Sciatic nerve (tissue), 2 donors: ENCODE results near the gene CRYL1. TPM values are rescaled to one million over a fixed set of nuclear protein-coding genes. Genes with fewer than 3 reads are reported as not detected.

Experiments used
- ATAC-seq: fragments of 200-7000 bp; cut with Tn5 transposase; one replicate; pipeline ENCODE4 v1.9.1; 2020; ENCODE audit warnings: mild to moderate bottlenecking, moderate library complexity
- DNase-seq: peaks from one replicate; pipeline ENCODE4 v3.0.0-alpha.2; 2020; ENCODE audit warnings: low spot score
- intact Hi-C: fragments of 100-400 bp; cut with DNase I; formaldehyde crosslinking; loops from one replicate; pipeline ENCODE4 v1.14.2; 2022
- total RNA-seq: library from RNA; stranded (reverse); fragmentation: NEBNext Ultra II Directional; extraction: Animal tissue kit (Norgen Biotek cat#: 25700); gene quantifications from one replicate; pipeline ENCODE4 v1.2.1, GENCODE V29; 2021
- donor health status: DM: no; HTN: no; CAD: no.
- donor health status: DM: no; HTN: no; CAD: no.

CRYL1 gene
- total RNA-seq, 1 donor from 2014 or later = 44.8 TPM

GRCh38 chr13:20536992-20537391, 11.3 kb upstream of the CRYL1 start:
- no peak for DNase-seq
- no peak for ATAC-seq
- intact Hi-C loops = no loop called here

GRCh38 chr13:20534038-20534608, 8.5 kb upstream of the CRYL1 start:
- DNase-seq = no peak
- intact Hi-C loops = no loop called here
- no peak for ATAC-seq

GRCh38 chr13:20528452-20528851, 2.8 kb upstream of the CRYL1 start:
- DNase-seq = no peak
- intact Hi-C loops = no loop called here
- ATAC-seq = no peak

GRCh38 chr13:20526664-20527063, 1.0 kb upstream of the CRYL1 start:
- peak; percentile 29 for ATAC-seq
- intact Hi-C loops = no loop called here

GRCh38 chr13:20525144-20525600, 485 bp downstream of the CRYL1 start:
- no peak for DNase-seq
- ATAC-seq = peak; percentile 28
- intact Hi-C loops = no loop called here

More at GRCh38 chr13:20526664-20527063, 1.0 kb upstream of the CRYL1 start:
- no peak for DNase-seq

- no peak for DNase-seq
- intact Hi-C loops = no loop called here
- no peak for ATAC-seq
These were observed 4.1 kb downstream of the CRYL1 start for GRCh38 chr13:20521364-20522115.

GRCh38 chr13:20519875-20520274, 5.8 kb downstream of the CRYL1 start:
- intact Hi-C loops = no loop called here

GRCh38 chr13:20518660-20519100, 7.0 kb downstream of the CRYL1 start:
- ATAC-seq = peak; percentile 57
- intact Hi-C loops = no loop called here
- DNase-seq = no peak

More at GRCh38 chr13:20519875-20520274, 5.8 kb downstream of the CRYL1 start:
- ATAC-seq (no peak), DNase-seq (no peak)

GRCh38 chr13:20514866-20515265, 10.8 kb downstream of the CRYL1 start:
- no peak for ATAC-seq
- DNase-seq = no peak
- intact Hi-C loops = no loop called here

- no peak for ATAC-seq
- intact Hi-C loops = no loop called here
- no peak for DNase-seq
These were observed 12.1 kb downstream of the CRYL1 start for GRCh38 chr13:20513466-20513995.

GRCh38 chr13:20512042-20512683, 13.5 kb downstream of the CRYL1 start:
- DNase-seq (no peak), ATAC-seq (no peak)
- intact Hi-C loops = no loop called here

- no peak for ATAC-seq
- intact Hi-C loops = no loop called here
- DNase-seq = no peak
These were observed 19.0 kb downstream of the CRYL1 start for GRCh38 chr13:20506696-20507095.

GRCh38 chr13:20505405-20506366, 20.0 kb downstream of the CRYL1 start:
- ATAC-seq (peak; percentile 28), DNase-seq (no peak)
- intact Hi-C loops = no loop called here

- ATAC-seq (no peak), DNase-seq (no peak)
- intact Hi-C loops = no loop called here
These were observed 22.3 kb downstream of the CRYL1 start for GRCh38 chr13:20503088-20504083.

- ATAC-seq = no peak
- intact Hi-C loops = no loop called here
These were observed 24.1 kb downstream of the CRYL1 start for GRCh38 chr13:20501592-20501991.

GRCh38 chr13:20501120-20501519, 24.5 kb downstream of the CRYL1 start:
- no peak for DNase-seq
- peak; percentile 36 for ATAC-seq
- intact Hi-C loops = no loop called here

More at GRCh38 chr13:20501592-20501991, 24.1 kb downstream of the CRYL1 start:
- DNase-seq = no peak

GRCh38 chr13:20499986-20500385, 25.7 kb downstream of the CRYL1 start:
- intact Hi-C loops = loop anchor here (10.0 kb wide), 1 partner anchor 205 kb away; the partner anchor contains the start of gene IL17D
- DNase-seq = no peak
- no peak for ATAC-seq
